Neutrophil (primary cell): ENCODE measurements around the gene FAF1.

Experiments
- H3K27ac ChIP-seq: fragments of 200-600 bp; sonication (generic); 2 replicates; pipeline ENCODE4 v1.5.1; 2016; ENCODE audit warnings: mild to moderate bottlenecking, moderate library complexity
- H3K27me3 ChIP-seq: fragments of 200-600 bp; sonication (generic); 2 replicates; pipeline ENCODE4 v1.6.0; 2016; ENCODE audit warnings: mild to moderate bottlenecking
- H3K36me3 ChIP-seq: fragments of 200-600 bp; sonication (generic); 2 replicates; pipeline ENCODE4 v1.5.1; 2017
- H3K4me1 ChIP-seq, 2 experiments: fragments of 200-600 bp in 1 of 2; sonication (generic) in 1 of 2; 1 replicate in 1 of 2; 2 replicates in 1 of 2; pipeline versions ENCODE4 v1.5.1 to v1.6.1; 2013 to 2016; ENCODE audit warnings: low read depth in 1 of 2, low read length in 1 of 2, mild to moderate bottlenecking in 1 of 2, moderate library complexity in 1 of 2; ENCODE audit not compliant: control insufficient read depth in 1 of 2, insufficient read depth in 1 of 2
- H3K4me3 ChIP-seq, 2 experiments: fragments of 200-600 bp in 1 of 2; sonication (generic) in 1 of 2; 1 replicate in 1 of 2; 2 replicates in 1 of 2; pipeline ENCODE4 v1.5.1; 2013 to 2016; ENCODE audit warnings: low read depth in 1 of 2, low read length in 1 of 2, mild to moderate bottlenecking in 1 of 2, moderate library complexity in 1 of 2
- H3K9me3 ChIP-seq: fragments of 200-600 bp; sonication (generic); 2 replicates; pipeline ENCODE4 v1.5.1; 2016
- CTCF ChIP-seq: fragments of 200-600 bp; sonication (generic); IDR thresholded peaks from 2 replicates; pipeline ENCODE4 v1.5.1; 2016; ENCODE audit warnings: antibody characterized with exemption

Gene FAF1

GRCh38 chr1:50633465-50633864 lies 326.6 kb downstream of the FAF1 start:
- Histone ChIP-seq H3K36me3 (no peaks in the 10 kb centered on the region), H3K4me3 (no peak overlapping the region), H3K4me1 (peaks cover 1 to 2% of the 10 kb centered on the region in 2 experiments), H3K9me3 (no peaks in the 10 kb centered on the region), H3K27me3 (no peaks in the 10 kb centered on the region), H3K27ac (no peak overlapping the region)
- TF ChIP-seq CTCF, result no peak

- no peak for TF ChIP-seq CTCF
- Histone ChIP-seq H3K9me3 (no peaks in the 10 kb centered on the region), H3K4me1 (no peaks in the 10 kb centered on the region), H3K27me3 (no peaks in the 10 kb centered on the region), H3K36me3 (no peaks in the 10 kb centered on the region), H3K4me3 (no peak overlapping the region), H3K27ac (no peak overlapping the region)
Measured at GRCh38 chr1:50631161-50631560, 328.9 kb downstream of the FAF1 start.

GRCh38 chr1:50622259-50622658 lies 337.8 kb downstream of the FAF1 start:
- Histone ChIP-seq H3K4me1 (no peaks in the 10 kb centered on the region), H3K27me3 (no peaks in the 10 kb centered on the region), H3K36me3 (no peaks in the 10 kb centered on the region), H3K4me3 (no peak overlapping the region), H3K9me3 (no peaks in the 10 kb centered on the region), H3K27ac (no peak overlapping the region)
- no peak for TF ChIP-seq CTCF

- no peaks in the 10 kb centered on the region for H3K27me3 ChIP-seq
- no peak overlapping the region for H3K4me3 ChIP-seq
- TF ChIP-seq CTCF, result no peak
- H3K4me1 ChIP-seq, result no peaks in the 10 kb centered on the region
- no peak overlapping the region for H3K27ac ChIP-seq
- H3K36me3 ChIP-seq, result no peaks in the 10 kb centered on the region
- H3K9me3 ChIP-seq, result no peaks in the 10 kb centered on the region
Measured at GRCh38 chr1:50620680-50621329, 339.3 kb downstream of the FAF1 start.

GRCh38 chr1:50615036-50615750 lies 344.9 kb downstream of the FAF1 start:
- Histone ChIP-seq H3K9me3 (no peaks in the 10 kb centered on the region), H3K27me3 (no peaks in the 10 kb centered on the region), H3K4me3 (no peak overlapping the region), H3K4me1 (no peaks in the 10 kb centered on the region), H3K27ac (no peak overlapping the region), H3K36me3 (no peaks in the 10 kb centered on the region)
- no peak for TF ChIP-seq CTCF
